HEK293 (cell line): ENCODE measurements around the gene ITPKB.

Experiments used
- CTCF ChIA-PET: fragments of 350-600 bp; formaldehyde crosslinking; extraction: SDS; loops from one replicate; lab custom pipeline; 2021; ENCODE audit warnings: antibody characterized with exemption; lab: Yijun Ruan, JAX
- POLR2A ChIA-PET: fragments of 300-600 bp; formaldehyde crosslinking; extraction: SDS; loops from one replicate; lab custom pipeline; 2020; ENCODE audit warnings: antibody characterized with exemption, inconsistent platforms; lab: Yijun Ruan, JAX
- H3K27ac ChIP-seq: fragments of 200-500 bp; sonication (Bioruptor generic); 2 replicates; pipeline ENCODE4 v1.5.1; 2014; ENCODE audit warnings: low read depth, low read length, control low read depth, inconsistent platforms; ENCODE audit errors: extremely low read depth
- H3K36me3 ChIP-seq, 2 experiments: fragments of 200-500 bp in 1 of 2; sonication (Bioruptor generic) in 1 of 2; 1 replicate in 1 of 2; 2 replicates in 1 of 2; pipeline ENCODE4 v1.5.1; 2014 to 2017; ENCODE audit warnings: inconsistent platforms in 2 of 2, low read length in 2 of 2; ENCODE audit not compliant: control insufficient read depth in 2 of 2, insufficient read depth in 1 of 2
- H3K4me1 ChIP-seq: fragments of 200-500 bp; sonication (Bioruptor generic); 2 replicates; pipeline ENCODE4 v1.5.1; 2014; ENCODE audit warnings: mild to moderate bottlenecking, low read length, inconsistent platforms; ENCODE audit not compliant: control insufficient read depth, insufficient read depth
- H3K4me3 ChIP-seq: 2 replicates; pipeline ENCODE4 v1.5.1; 2011; ENCODE audit warnings: low read depth, mild to moderate bottlenecking, control low read depth, low read length, moderate library complexity
- H3K9me3 ChIP-seq: fragments of 200-500 bp; sonication (Bioruptor generic); 2 replicates; pipeline ENCODE4 v1.5.1; 2014; ENCODE audit warnings: low read depth, low read length, inconsistent platforms; ENCODE audit not compliant: control insufficient read depth, insufficient read depth
- FEZF1 ChIP-seq: fragments of 450-650 bp; formaldehyde crosslinking; IDR thresholded peaks from 2 replicates; pipeline ENCODE4 v1.5.1; 2016; ENCODE audit warnings: missing biosample characterization, missing genetic modification characterization
- KLF7 ChIP-seq: fragments of 450-650 bp; formaldehyde crosslinking; IDR thresholded peaks from 2 replicates; pipeline ENCODE4 v1.5.1; 2016; ENCODE audit warnings: missing biosample characterization, missing genetic modification characterization, borderline replicate concordance
- PRDM1 ChIP-seq: fragments of 450-650 bp; formaldehyde crosslinking; IDR thresholded peaks from 2 replicates; pipeline ENCODE4; 2016; ENCODE audit warnings: missing biosample characterization, missing genetic modification characterization
- SALL2 ChIP-seq: fragments of 450-650 bp; formaldehyde crosslinking; IDR thresholded peaks from 2 replicates; pipeline ENCODE4 v1.5.0; 2017; ENCODE audit warnings: missing biosample characterization, mild to moderate bottlenecking, missing genetic modification characterization, borderline replicate concordance
- ZBTB20 ChIP-seq: fragments of 450-650 bp; formaldehyde crosslinking; IDR thresholded peaks from 2 replicates; pipeline ENCODE4 v1.5.1; 2016; ENCODE audit warnings: missing biosample characterization, missing genetic modification characterization
- ZFHX2 ChIP-seq: fragments of 450-650 bp; formaldehyde crosslinking; conservative IDR thresholded peaks from 2 replicates; pipeline ENCODE4 v1.5.1; 2016; ENCODE audit warnings: missing biosample characterization, missing genetic modification characterization
- ZNF211 ChIP-seq: fragments of 450-650 bp; formaldehyde crosslinking; IDR thresholded peaks from 2 replicates; pipeline ENCODE4 v1.5.1; 2016; ENCODE audit warnings: low read depth, missing biosample characterization, missing genetic modification characterization
- ZNF292 ChIP-seq: fragments of 450-650 bp; formaldehyde crosslinking; IDR thresholded peaks from 2 replicates; pipeline ENCODE4 v1.5.1; 2016; ENCODE audit warnings: low read depth, missing biosample characterization, missing genetic modification characterization, borderline replicate concordance
- ZNF335 ChIP-seq: fragments of 450-650 bp; formaldehyde crosslinking; conservative IDR thresholded peaks from 2 replicates; pipeline ENCODE4 v1.5.1; 2016; ENCODE audit warnings: missing biosample characterization, missing genetic modification characterization
- ZNF366 ChIP-seq: fragments of 450-650 bp; formaldehyde crosslinking; conservative IDR thresholded peaks from 2 replicates; pipeline ENCODE4 v1.5.1; 2016; ENCODE audit warnings: missing biosample characterization, missing genetic modification characterization
- ZNF404 ChIP-seq: fragments of 450-650 bp; formaldehyde crosslinking; IDR thresholded peaks from 2 replicates; pipeline ENCODE4 v1.5.1; 2017; ENCODE audit warnings: missing biosample characterization, missing genetic modification characterization
- ZNF501 ChIP-seq: fragments of 450-650 bp; formaldehyde crosslinking; IDR thresholded peaks from 2 replicates; pipeline ENCODE4 v1.5.1; 2016; ENCODE audit warnings: missing biosample characterization, missing genetic modification characterization
- ZNF623 ChIP-seq: fragments of 450-650 bp; formaldehyde crosslinking; IDR thresholded peaks from 2 replicates; pipeline ENCODE4 v1.5.1; 2016; ENCODE audit warnings: missing biosample characterization, missing genetic modification characterization
- ZNF670 ChIP-seq: fragments of 450-650 bp; formaldehyde crosslinking; IDR thresholded peaks from 2 replicates; pipeline ENCODE4 v1.5.1; 2016; ENCODE audit warnings: missing biosample characterization, missing genetic modification characterization, low read depth
- ZNF776 ChIP-seq: fragments of 450-650 bp; formaldehyde crosslinking; IDR thresholded peaks from 2 replicates; pipeline ENCODE4 v1.5.0; 2017; ENCODE audit warnings: missing biosample characterization, missing genetic modification characterization, borderline replicate concordance
- ZNF830 ChIP-seq: fragments of 450-650 bp; IDR thresholded peaks from 2 replicates; pipeline ENCODE4 v1.5.0; 2018; ENCODE audit warnings: missing biosample characterization, missing genetic modification characterization, low read depth, mild to moderate bottlenecking, moderate library complexity
- ZNF837 ChIP-seq: fragments of 450-650 bp; formaldehyde crosslinking; IDR thresholded peaks from 2 replicates; pipeline ENCODE4 v1.5.1; 2016; ENCODE audit warnings: missing biosample characterization, missing genetic modification characterization
- TF ChIP-seq, protein P1 (sequence below): fragments of 450-650 bp; formaldehyde crosslinking; IDR thresholded peaks from 2 replicates; pipeline ENCODE4 v1.5.1; 2016; ENCODE audit warnings: missing biosample characterization, missing genetic modification characterization
- TF ChIP-seq, protein P2 (sequence below): fragments of 450-650 bp; formaldehyde crosslinking; IDR thresholded peaks from 2 replicates; pipeline ENCODE4; 2016; ENCODE audit warnings: missing biosample characterization, missing genetic modification characterization
- TF ChIP-seq, protein P3 (sequence below): fragments of 450-650 bp; formaldehyde crosslinking; IDR thresholded peaks from 2 replicates; pipeline ENCODE4 v1.5.1; 2017; ENCODE audit warnings: missing biosample characterization, mild to moderate bottlenecking, missing genetic modification characterization, moderate library complexity
- TF ChIP-seq, protein P4 (sequence below): fragments of 450-650 bp; formaldehyde crosslinking; IDR thresholded peaks from 2 replicates; pipeline ENCODE4 v1.5.1; 2016; ENCODE audit warnings: missing biosample characterization, missing genetic modification characterization
- TF ChIP-seq, protein P5 (sequence below): fragments of 450-650 bp; formaldehyde crosslinking; IDR thresholded peaks from 2 replicates; pipeline ENCODE4 v1.5.1; 2016; ENCODE audit warnings: missing biosample characterization, missing genetic modification characterization
- TF ChIP-seq, protein P6 (sequence below): fragments of 450-650 bp; formaldehyde crosslinking; IDR thresholded peaks from 2 replicates; pipeline ENCODE4 v1.5.1; 2016; ENCODE audit warnings: missing biosample characterization, missing genetic modification characterization, borderline replicate concordance
- TF ChIP-seq, protein P7 (sequence below): sonication (generic); formaldehyde crosslinking; IDR thresholded peaks from 2 replicates; pipeline ENCODE4 v1.8.1; 2022; ENCODE audit warnings: mild to moderate bottlenecking, moderate library complexity, missing genetic modification reagents

The ITPKB gene

DNA sequence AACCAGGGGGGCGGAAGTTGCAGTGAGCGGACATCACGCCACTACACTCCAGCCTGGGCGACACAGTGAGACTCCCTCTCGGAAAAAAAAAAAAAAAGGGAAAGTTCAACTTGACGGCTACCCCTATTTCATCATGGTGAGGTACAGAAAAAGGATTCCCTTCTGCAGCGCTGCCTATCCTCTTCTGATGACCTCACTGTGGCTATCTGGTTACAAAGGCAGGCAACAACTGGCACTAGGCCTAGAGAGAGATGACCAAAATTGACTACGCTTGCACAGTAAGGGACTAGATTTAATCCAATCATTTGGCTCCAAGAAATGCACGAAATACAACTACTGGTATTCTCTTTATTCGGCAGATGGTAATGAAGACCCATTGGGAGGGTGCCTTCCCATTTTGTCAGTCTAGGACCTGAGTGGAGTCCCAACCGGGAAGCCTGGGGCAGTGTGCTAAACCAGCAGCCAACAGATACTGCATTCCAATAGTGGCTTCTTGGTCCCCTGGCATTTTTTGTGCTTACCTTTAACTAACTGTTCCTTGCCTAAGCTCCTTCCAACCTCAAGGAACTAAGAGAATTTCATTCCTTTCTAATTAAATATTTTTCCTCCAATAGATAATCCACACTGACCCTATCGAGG, 36.6 kb downstream of the ITPKB start:
- no peaks in the 10 kb centered on the region for H3K36me3 ChIP-seq
- peak overlapping the region; percentile 89 for H3K27ac ChIP-seq
- peak overlapping the region; percentile 65; the same call in 1 of the 2 replicates for H3K4me3 ChIP-seq
- ChIA-PET CTCF (interaction anchor here (0.6 to 1.2 kb wide), 6 partner anchors 8 to 195 kb away, joined by 3 to 4 read pairs (median 4); no protein-coding TSS in a partner anchor), POLR2A (interaction anchor here (0.5 to 2.6 kb wide), 7 partner anchors 8 to 1149 kb away, joined by 3 to 11 read pairs (median 4); partner anchors contain the start of genes ITPKB and PSEN2)
- H3K9me3 ChIP-seq, result no peaks in the 10 kb centered on the region
- peaks cover 13% of the 10 kb centered on the region for H3K4me1 ChIP-seq
- TF ChIP-seq, protein P1, sequence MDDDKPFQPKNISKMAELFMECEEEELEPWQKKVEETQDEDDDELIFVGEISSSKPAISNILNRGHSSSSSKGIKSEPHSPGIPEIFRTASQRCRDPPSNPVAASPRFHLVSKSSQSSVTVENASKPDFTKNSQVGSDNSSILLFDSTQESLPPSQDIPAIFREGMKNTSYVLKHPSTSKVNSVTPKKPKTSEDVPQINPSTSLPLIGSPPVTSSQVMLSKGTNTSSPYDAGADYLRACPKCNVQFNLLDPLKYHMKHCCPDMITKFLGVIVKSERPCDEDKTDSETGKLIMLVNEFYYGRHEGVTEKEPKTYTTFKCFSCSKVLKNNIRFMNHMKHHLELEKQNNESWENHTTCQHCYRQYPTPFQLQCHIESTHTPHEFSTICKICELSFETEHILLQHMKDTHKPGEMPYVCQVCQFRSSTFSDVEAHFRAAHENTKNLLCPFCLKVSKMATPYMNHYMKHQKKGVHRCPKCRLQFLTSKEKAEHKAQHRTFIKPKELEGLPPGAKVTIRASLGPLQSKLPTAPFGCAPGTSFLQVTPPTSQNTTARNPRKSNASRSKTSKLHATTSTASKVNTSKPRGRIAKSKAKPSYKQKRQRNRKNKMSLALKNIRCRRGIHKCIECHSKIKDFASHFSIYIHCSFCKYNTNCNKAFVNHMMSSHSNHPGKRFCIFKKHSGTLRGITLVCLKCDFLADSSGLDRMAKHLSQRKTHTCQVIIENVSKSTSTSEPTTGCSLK (tag by site-specific recombination), result no peak
- TF ChIP-seq KLF7 (no peak), ZNF404 (tag by site-specific recombination) (no peak), ZNF501 (tag by site-specific recombination) (no peak), ZNF366 (tag by site-specific recombination) (peak; percentile 97), ZNF335 (tag by site-specific recombination) (peak; percentile 40), ZNF776 (tag by site-specific recombination) (no peak), ZNF830 (tag by site-specific recombination) (no peak), PRDM1 (tag by site-specific recombination) (peak; percentile 88), SALL2 (no peak), ZBTB20 (tag by site-specific recombination) (no peak), ZNF211 (tag by site-specific recombination) (no peak), ZNF623 (tag by site-specific recombination) (no peak), ZNF837 (tag by site-specific recombination) (no peak), FEZF1 (peak; percentile 41; the same call in 1 of the 2 replicates), ZNF292 (tag by site-specific recombination) (no peak), ZFHX2 (tag by site-specific recombination) (no peak), ZNF670 (tag by site-specific recombination) (no peak)
- TF ChIP-seq, protein P2, sequence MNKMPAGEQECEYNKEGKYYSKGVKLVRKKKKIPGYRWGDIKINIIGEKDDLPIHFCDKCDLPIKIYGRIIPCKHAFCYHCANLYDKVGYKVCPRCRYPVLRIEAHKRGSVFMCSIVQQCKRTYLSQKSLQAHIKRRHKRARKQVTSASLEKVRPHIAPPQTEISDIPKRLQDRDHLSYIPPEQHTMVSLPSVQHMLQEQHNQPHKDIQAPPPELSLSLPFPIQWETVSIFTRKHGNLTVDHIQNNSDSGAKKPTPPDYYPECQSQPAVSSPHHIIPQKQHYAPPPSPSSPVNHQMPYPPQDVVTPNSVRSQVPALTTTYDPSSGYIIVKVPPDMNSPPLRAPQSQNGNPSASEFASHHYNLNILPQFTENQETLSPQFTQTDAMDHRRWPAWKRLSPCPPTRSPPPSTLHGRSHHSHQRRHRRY, result no peak
- TF ChIP-seq, protein P3, sequence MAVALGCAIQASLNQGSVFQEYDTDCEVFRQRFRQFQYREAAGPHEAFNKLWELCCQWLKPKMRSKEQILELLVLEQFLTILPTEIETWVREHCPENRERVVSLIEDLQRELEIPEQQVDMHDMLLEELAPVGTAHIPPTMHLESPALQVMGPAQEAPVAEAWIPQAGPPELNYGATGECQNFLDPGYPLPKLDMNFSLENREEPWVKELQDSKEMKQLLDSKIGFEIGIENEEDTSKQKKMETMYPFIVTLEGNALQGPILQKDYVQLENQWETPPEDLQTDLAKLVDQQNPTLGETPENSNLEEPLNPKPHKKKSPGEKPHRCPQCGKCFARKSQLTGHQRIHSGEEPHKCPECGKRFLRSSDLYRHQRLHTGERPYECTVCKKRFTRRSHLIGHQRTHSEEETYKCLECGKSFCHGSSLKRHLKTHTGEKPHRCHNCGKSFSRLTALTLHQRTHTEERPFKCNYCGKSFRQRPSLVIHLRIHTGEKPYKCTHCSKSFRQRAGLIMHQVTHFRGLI (tag by site-specific recombination), result peak; percentile 10; the same call in 1 of the 2 replicates
- TF ChIP-seq, protein P4, sequence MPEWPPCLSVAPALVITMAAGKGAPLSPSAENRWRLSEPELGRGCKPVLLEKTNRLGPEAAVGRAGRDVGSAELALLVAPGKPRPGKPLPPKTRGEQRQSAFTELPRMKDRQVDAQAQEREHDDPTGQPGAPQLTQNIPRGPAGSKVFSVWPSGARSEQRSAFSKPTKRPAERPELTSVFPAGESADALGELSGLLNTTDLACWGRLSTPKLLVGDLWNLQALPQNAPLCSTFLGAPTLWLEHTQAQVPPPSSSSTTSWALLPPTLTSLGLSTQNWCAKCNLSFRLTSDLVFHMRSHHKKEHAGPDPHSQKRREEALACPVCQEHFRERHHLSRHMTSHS (tag by site-specific recombination), result no peak
- TF ChIP-seq, protein P5, sequence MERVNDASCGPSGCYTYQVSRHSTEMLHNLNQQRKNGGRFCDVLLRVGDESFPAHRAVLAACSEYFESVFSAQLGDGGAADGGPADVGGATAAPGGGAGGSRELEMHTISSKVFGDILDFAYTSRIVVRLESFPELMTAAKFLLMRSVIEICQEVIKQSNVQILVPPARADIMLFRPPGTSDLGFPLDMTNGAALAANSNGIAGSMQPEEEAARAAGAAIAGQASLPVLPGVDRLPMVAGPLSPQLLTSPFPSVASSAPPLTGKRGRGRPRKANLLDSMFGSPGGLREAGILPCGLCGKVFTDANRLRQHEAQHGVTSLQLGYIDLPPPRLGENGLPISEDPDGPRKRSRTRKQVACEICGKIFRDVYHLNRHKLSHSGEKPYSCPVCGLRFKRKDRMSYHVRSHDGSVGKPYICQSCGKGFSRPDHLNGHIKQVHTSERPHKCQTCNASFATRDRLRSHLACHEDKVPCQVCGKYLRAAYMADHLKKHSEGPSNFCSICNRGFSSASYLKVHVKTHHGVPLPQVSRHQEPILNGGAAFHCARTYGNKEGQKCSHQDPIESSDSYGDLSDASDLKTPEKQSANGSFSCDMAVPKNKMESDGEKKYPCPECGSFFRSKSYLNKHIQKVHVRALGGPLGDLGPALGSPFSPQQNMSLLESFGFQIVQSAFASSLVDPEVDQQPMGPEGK (tag by site-specific recombination), result peak; percentile 59
- TF ChIP-seq, protein P6, sequence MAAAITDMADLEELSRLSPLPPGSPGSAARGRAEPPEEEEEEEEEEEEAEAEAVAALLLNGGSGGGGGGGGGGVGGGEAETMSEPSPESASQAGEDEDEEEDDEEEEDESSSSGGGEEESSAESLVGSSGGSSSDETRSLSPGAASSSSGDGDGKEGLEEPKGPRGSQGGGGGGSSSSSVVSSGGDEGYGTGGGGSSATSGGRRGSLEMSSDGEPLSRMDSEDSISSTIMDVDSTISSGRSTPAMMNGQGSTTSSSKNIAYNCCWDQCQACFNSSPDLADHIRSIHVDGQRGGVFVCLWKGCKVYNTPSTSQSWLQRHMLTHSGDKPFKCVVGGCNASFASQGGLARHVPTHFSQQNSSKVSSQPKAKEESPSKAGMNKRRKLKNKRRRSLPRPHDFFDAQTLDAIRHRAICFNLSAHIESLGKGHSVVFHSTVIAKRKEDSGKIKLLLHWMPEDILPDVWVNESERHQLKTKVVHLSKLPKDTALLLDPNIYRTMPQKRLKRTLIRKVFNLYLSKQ (tag by site-specific recombination), result no peak
- TF ChIP-seq, protein P7, sequence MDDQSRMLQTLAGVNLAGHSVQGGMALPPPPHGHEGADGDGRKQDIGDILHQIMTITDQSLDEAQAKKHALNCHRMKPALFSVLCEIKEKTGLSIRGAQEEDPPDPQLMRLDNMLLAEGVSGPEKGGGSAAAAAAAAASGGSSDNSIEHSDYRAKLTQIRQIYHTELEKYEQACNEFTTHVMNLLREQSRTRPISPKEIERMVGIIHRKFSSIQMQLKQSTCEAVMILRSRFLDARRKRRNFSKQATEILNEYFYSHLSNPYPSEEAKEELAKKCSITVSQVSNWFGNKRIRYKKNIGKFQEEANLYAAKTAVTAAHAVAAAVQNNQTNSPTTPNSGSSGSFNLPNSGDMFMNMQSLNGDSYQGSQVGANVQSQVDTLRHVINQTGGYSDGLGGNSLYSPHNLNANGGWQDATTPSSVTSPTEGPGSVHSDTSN (CRISPR knock-in tag), result no peak
